Anterior cingulate cortex (tissue), 58 donors: ENCODE results near the gene ARPC1B.

Experiments
- DNase-seq, 58 donors: peaks; one replicate each; lab custom pipeline; 2025; lab: John Stamatoyannopoulos, UW

Gene ARPC1B

GRCh38 chr7:99437946-99438572, 63.5 kb downstream of the ARPC1B start:
- no peak for DNase-seq

- peak; percentile 55 to 97 (median 92) for DNase-seq
Observed at GRCh38 chr7:99438573-99439480, 64.3 kb downstream of the ARPC1B start, which contains the start of the genes CPSF4 and PTCD1. TSS of gene CPSF4 (plus strand) at chr7:99438943. CDS start at chr7:99439083, 140 bp downstream. TSS of gene PTCD1 (minus strand) at chr7:99438798. CDS start at chr7:99435242, 3,556 bp downstream.

GRCh38 chr7:99440195-99440594, 65.7 kb downstream of the ARPC1B start:
- DNase-seq: no peak
